Endodermal cell (in vitro differentiated cells): ENCODE results near the gene LYSMD2. TPM values are rescaled to one million over a fixed set of nuclear protein-coding genes. Genes with fewer than 3 reads are reported as not detected.

Experiments used
- DNase-seq: peaks from one replicate; pipeline ENCODE4 v3.0.0-alpha.2; 2017
- H3K27ac ChIP-seq: 2 replicates; pipeline ENCODE4 v1.5.1; 2013; ENCODE audit warnings: mild to moderate bottlenecking, low read depth, low read length, moderate library complexity
- H3K27me3 ChIP-seq: 2 replicates; pipeline ENCODE4 v1.6.1; 2013; ENCODE audit warnings: mild to moderate bottlenecking, low read length, moderate library complexity; ENCODE audit not compliant: insufficient read depth, control insufficient read depth, poor library complexity, severe bottlenecking
- H3K36me3 ChIP-seq: 2 replicates; pipeline ENCODE4 v1.7.0; 2013; ENCODE audit warnings: mild to moderate bottlenecking, low read length, moderate library complexity; ENCODE audit not compliant: control insufficient read depth, insufficient read depth
- H3K4me1 ChIP-seq: one replicate; pipeline ENCODE4 v1.7.0; 2013; ENCODE audit warnings: low read length; ENCODE audit not compliant: control insufficient read depth, insufficient read depth
- H3K4me3 ChIP-seq: 2 replicates; pipeline ENCODE4 v1.5.1; 2013; ENCODE audit warnings: mild to moderate bottlenecking, low read length, moderate library complexity
- H3K9ac ChIP-seq: 2 replicates; pipeline ENCODE4 v1.6.1; 2013; ENCODE audit warnings: mild to moderate bottlenecking, low read length, moderate library complexity; ENCODE audit not compliant: poor library complexity, severe bottlenecking; ENCODE audit errors: extremely low read depth
- H3K9me3 ChIP-seq: 2 replicates; pipeline ENCODE4 v1.6.1; 2013; ENCODE audit warnings: mild to moderate bottlenecking, low read length, moderate library complexity; ENCODE audit not compliant: control insufficient read depth
- H3K27ac Mint-ChIP-seq: 2 replicates; pipeline ENCODE4 v1.8.0; 2020; ENCODE audit warnings: mixed read lengths
- H3K27me3 Mint-ChIP-seq: 2 replicates; pipeline ENCODE4 v1.8.0; 2021; ENCODE audit warnings: mild to moderate bottlenecking, mixed read lengths; ENCODE audit not compliant: insufficient read depth
- H3K36me3 Mint-ChIP-seq: 2 replicates; pipeline ENCODE4 v1.8.0; 2020; ENCODE audit warnings: low read depth, mixed read lengths
- H3K4me1 Mint-ChIP-seq: 2 replicates; pipeline ENCODE4 v1.8.0; 2020; ENCODE audit warnings: mixed read lengths
- H3K4me3 Mint-ChIP-seq: 2 replicates; pipeline ENCODE4 v1.8.0; 2020; ENCODE audit warnings: mild to moderate bottlenecking, moderate library complexity, mixed read lengths
- H3K9me3 Mint-ChIP-seq: 2 replicates; pipeline ENCODE4 v1.8.0; 2020; ENCODE audit warnings: mild to moderate bottlenecking, mixed read lengths
- CTCF ChIP-seq: fragments of 200-600 bp; sonication (generic); conservative IDR thresholded peaks from 2 replicates; pipeline ENCODE4 v1.5.0; 2021; ENCODE audit warnings: antibody characterized with exemption, mild to moderate bottlenecking
- WGBS, 2 experiments: methylation state at CpG; one replicate each; pipeline versions ENCODE4 v1.1.5 to v1.1.7; 2013; ENCODE audit warnings: missing lambda C conversion rate in 2 of 2, mixed read lengths in 1 of 2; ENCODE audit not compliant: insufficient coverage in 1 of 2, insufficient read length in 1 of 2; 5-methylcytosine and 5-hydroxymethylcytosine counted together
- total RNA-seq, 2 donors: library from RNA; stranded (reverse); fragmentation: NEBNext Ultra II Directional in 1 of 2; extraction: Animal tissue kit (Norgen Biotek cat#: 25700) in 1 of 2; gene quantifications; 2 replicates in 1 of 2; 3 replicates in 1 of 2; pipeline ENCODE4 v1.2.1, GENCODE V29; 2021

Gene LYSMD2
- total RNA-seq, 2 donors from 2014 or later: 0.80 to 1.5 TPM

GRCh38 chr15:51677452-51677851 is 60.0 kb downstream of the LYSMD2 start:
- H3K36me3 ChIP-seq: no peaks in the 10 kb centered on the region
- no peak overlapping the region for H3K9ac ChIP-seq
- no peaks in the 10 kb centered on the region for H3K36me3 Mint-ChIP-seq
- H3K4me1 Mint-ChIP-seq: peaks cover 5% of the 10 kb centered on the region
- no peak for TF ChIP-seq CTCF
- no peak for DNase-seq
- no peaks in the 10 kb centered on the region for H3K9me3 ChIP-seq
- H3K27ac ChIP-seq: no peak overlapping the region
- no peaks in the 10 kb centered on the region for H3K9me3 Mint-ChIP-seq
- H3K4me1 ChIP-seq: no peaks in the 10 kb centered on the region
- no peaks in the 10 kb centered on the region for H3K27me3 Mint-ChIP-seq
- peaks cover 14% of the 10 kb centered on the region for H3K27me3 ChIP-seq
- no peak overlapping the region for H3K4me3 Mint-ChIP-seq
- 79% methylated on average over 2 of the region's 2 CpGs; no CpG with 5 or more reads in 1 of the 2 experiments for WGBS, 2 experiments
- H3K4me3 ChIP-seq: no peak overlapping the region
- H3K27ac Mint-ChIP-seq: no peak overlapping the region

GRCh38 chr15:51677021-51677420 is 60.4 kb downstream of the LYSMD2 start:
- Mint-ChIP-seq H3K36me3 (no peaks in the 10 kb centered on the region), H3K4me1 (peaks cover 6% of the 10 kb centered on the region), H3K4me3 (no peak overlapping the region), H3K9me3 (no peaks in the 10 kb centered on the region), H3K27me3 (no peaks in the 10 kb centered on the region), H3K27ac (no peak overlapping the region)
- Histone ChIP-seq H3K36me3 (no peaks in the 10 kb centered on the region), H3K9ac (no peak overlapping the region), H3K27me3 (peaks cover 14% of the 10 kb centered on the region), H3K9me3 (no peaks in the 10 kb centered on the region), H3K4me3 (no peak overlapping the region), H3K4me1 (no peaks in the 10 kb centered on the region), H3K27ac (no peak overlapping the region)
- DNase-seq: no peak
- 80% methylated on average over 1 of the region's 1 CpG; no CpG with 5 or more reads in 1 of the 2 experiments for WGBS, 2 experiments
- no peak for TF ChIP-seq CTCF

- Histone ChIP-seq H3K27ac (no peak overlapping the region), H3K36me3 (no peaks in the 10 kb centered on the region), H3K4me3 (no peak overlapping the region), H3K9me3 (no peaks in the 10 kb centered on the region), H3K27me3 (peaks cover 12% of the 10 kb centered on the region), H3K4me1 (no peaks in the 10 kb centered on the region), H3K9ac (no peak overlapping the region)
- Mint-ChIP-seq H3K9me3 (no peaks in the 10 kb centered on the region), H3K4me1 (peaks cover 5% of the 10 kb centered on the region), H3K27ac (no peak overlapping the region), H3K4me3 (no peak overlapping the region), H3K36me3 (no peaks in the 10 kb centered on the region), H3K27me3 (no peaks in the 10 kb centered on the region)
- 47% methylated on average over 1 of the region's 1 CpG; no CpG with 5 or more reads in 1 of the 2 experiments for WGBS, 2 experiments
- no peak for TF ChIP-seq CTCF
- DNase-seq: peak; percentile 44
Observed at GRCh38 chr15:51675234-51675633, 62.2 kb downstream of the LYSMD2 start.

Other genes with a start within 250 kb of the LYSMD2 start
- 10 to 100 TPM; 20.8 to 31.5 TPM for gene DMXL2, start 114.9 kb downstream of the LYSMD2 start, total RNA-seq
- 10 to 100 TPM; 10.0 to 18.3 TPM for gene SCG3, start 56.2 kb downstream of the LYSMD2 start, total RNA-seq
- gene TMOD2, start 13.9 kb upstream of the LYSMD2 start, total RNA-seq: 1 to 10 TPM; 2.1 to 2.5 TPM
- gene TMOD3, start 92.0 kb upstream of the LYSMD2 start, total RNA-seq: 10 to 100 TPM; 39.6 to 44.4 TPM
- gene LEO1, start 234.1 kb upstream of the LYSMD2 start, total RNA-seq: 10 to 100 TPM; 25.6 to 26.5 TPM